NCI-H345 (cell line): Measurements from ENCODE around the gene MGLL.
A peak's percentile ranks its signal among the peaks of the same experiment; 100 is the strongest.
"Not testable (repeated sequence)": the region's sequence is repeated elsewhere in the genome, so short reads cannot be mapped to it uniquely, and the experiment has no call there.

Experiments used
- DNase-seq: peaks from one replicate; lab custom pipeline; 2025; lab: John Stamatoyannopoulos, UW

Gene MGLL

GRCh38 chr3:127673191-127674100 is 148.9 kb downstream of the MGLL start:
- DNase-seq = peak; percentile 40

DNA sequence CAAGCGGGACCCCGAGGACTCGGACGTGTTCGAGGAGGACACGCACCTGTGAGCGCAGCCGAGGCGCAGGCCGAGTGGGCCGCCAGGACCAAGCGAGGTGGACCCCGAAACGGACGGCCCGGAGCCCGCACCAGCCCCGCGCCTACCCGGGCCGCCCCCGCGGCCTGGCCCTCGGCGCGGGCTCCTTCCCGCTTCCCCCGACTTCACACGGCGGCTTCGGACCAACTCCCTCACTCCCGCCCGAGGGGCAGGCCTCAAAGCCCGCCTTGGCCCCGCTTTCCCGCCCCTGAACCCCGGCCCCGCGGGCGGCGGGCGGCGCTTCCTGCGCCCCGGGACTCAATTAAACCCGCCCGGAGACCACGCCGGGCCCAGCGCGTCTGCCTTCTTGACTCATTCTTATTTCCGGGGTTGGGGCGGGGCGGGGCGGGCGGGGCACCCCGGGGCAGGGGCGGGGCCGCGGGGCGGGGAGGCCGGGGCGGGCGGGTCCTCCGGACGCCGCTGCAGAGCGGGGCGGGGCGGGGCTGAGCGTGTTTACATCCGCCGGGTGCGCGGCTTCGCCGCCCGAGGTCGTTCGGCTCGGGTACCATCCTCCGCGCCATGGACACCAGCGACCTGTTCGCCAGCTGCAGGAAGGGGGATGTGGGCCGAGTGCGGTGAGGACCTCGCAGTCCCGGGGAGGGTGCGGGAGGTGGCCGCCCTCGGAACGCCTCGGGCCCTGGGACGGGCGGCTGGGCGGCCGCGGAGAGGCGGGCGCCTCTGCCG is 149.7 kb downstream of the MGLL start, which contains the start of gene ABTB1:
Gene ABTB1, plus strand, starts transcription at position 524 of the 762 bp plus-strand sequence. Its CDS starts 74 bp downstream, at position 598.
- DNase-seq = peak; percentile 72

- DNase-seq = no peak
Observed at GRCh38 chr3:127671523-127672428, 150.5 kb downstream of the MGLL start.

DNA sequence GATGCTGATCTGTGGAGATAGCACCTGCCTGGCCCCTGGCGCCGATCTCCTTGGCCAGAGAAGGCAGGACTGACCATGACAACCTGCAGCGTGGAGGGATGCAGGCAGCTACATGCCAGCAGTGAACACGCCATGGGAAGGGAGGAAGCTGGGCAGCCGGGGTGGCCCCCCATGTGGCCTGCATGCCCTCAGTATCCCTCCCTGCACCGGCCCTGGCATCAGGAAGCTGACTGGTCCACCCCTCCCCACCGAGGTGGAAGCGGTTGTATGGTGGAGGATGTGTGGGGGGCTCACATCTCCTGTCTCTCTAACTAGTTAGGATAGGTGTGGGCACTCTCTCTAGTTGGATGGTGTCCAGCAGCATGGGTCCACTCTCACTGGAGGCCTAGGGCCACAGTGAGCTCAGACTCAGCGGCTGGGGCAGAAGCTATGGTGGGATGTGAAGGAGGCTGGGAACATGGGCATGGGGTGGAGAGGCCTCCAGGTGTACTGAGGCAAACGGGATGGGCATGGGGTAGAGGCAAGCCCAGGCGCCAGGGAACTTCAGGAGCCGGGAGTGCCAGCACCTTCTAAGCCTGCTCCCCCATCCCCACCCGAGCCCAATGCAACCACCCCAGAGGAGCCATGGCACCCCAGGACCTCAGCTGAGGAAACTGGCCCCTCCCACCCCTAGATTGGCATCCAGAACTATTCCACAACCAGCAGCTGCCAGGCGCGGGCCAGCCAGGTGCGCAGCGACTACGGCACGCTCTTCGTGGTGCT is 151.4 kb downstream of the MGLL start:
- no peak for DNase-seq

DNA sequence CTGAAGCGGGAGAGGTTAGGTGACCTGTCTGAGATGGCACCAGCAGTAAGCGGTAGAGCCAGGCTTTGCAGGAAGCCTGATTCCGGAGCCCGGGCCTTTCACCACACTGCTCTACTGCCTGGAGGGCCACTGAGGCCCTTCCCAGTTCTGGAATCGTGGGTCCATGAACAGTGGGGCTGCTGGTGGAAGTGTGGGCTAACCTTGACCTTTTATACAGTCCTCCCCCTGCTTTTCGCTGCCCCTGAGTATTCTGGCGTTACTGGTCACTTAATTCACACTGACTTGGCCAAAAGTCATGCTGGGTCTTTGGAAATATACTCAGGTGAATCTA is 152.1 kb downstream of the MGLL start:
- no peak for DNase-seq

GRCh38 chr3:127669541-127670228 is 152.6 kb downstream of the MGLL start:
- DNase-seq = no peak

- DNase-seq = no peak
Observed at GRCh38 chr3:127668906-127669305, 153.4 kb downstream of the MGLL start.

DNA sequence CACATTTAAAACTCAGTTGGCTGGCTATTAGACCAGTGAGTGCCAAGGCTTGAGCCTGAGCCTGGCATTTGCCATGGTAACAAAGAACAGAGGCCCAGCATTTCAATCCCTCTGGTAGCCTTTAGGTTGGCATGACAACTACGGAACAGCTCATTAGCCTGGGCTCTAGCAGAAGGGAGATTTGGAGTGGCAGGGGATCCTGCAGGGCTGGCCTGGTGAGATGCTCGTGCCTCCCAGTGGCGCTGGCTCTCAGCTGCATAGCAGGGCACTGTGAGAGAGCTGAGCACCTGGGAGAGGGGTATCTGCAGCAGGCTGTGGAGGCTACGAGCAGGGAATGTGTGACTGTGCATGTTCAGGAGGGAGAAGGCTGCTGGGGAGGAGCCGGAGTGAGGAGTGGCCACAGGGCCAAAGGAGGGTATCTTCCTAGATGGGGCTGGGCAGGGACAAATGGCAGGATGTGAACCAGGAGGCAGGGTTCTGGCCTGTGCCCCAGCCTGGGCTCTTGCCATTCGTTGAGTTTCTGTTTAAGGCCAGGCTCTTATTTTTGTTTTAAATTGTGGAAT is 155.1 kb downstream of the MGLL start:
- no peak for DNase-seq

- DNase-seq = no peak
Observed at GRCh38 chr3:127666676-127667075, 155.6 kb downstream of the MGLL start.

DNA sequence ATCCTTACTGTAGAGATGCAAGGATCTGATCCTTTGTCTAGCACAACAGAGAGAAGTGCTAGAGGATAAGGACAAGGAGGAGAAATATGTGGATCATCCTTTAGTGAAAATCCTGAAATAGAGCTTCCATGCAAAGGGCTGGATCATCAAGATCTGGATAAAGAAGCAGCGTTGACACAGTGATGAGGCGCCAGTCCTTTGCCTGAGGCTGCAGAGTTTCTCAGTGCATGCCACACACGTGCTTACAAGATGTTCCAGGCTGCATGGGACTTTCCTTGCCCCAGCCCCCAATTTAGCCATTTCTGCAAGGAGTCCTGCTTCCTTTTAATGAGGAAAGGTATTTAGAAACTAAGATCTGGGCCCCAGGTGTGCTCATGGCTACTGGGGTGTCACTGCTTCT is 156.7 kb downstream of the MGLL start:
- DNase-seq = no peak

DNA sequence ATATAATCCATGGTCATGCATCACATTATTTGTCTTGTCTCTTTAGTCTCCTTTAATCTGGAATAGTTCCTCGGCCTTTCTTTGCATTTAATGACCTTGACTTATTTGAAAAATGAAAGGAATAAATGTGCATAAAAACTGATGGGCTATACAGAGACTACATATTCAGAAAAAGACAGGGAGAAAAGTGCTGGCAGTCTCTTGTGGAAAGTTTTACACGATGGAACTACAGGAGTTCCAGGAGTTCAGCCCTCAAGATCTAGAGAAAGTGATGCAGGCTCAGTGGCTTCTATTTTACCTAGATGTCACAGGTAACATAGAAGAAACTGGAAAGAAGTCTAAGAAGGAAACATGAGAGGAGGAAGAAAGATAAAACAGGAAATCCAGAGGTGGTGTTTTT is 157.2 kb downstream of the MGLL start:
- DNase-seq = no peak

GRCh38 chr3:127663151-127663550 is 159.2 kb downstream of the MGLL start:
- DNase-seq = no peak

DNA sequence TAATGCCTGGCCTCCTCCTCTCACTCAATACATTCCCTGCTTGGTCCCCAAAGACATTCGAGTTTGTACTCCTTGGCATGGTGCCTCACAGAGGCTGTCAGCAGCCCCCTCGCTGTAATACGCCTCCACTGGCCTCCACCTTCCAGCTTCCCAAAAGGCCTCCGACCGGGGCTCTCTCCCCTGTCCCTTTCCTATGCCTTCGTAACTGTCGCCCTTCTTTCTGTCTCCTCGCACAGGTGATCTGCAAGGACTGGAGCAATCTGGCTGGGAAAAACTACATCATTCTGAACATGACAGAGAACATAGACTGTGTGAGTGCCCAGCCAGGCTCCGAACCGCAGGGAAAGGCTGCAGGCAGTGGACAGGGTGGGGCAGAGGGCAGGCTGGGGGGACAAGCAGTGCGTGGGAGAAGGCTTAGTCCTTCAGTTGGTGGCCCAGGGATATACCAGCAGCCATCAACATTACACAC is 160.3 kb downstream of the MGLL start:
- DNase-seq = no peak

DNA sequence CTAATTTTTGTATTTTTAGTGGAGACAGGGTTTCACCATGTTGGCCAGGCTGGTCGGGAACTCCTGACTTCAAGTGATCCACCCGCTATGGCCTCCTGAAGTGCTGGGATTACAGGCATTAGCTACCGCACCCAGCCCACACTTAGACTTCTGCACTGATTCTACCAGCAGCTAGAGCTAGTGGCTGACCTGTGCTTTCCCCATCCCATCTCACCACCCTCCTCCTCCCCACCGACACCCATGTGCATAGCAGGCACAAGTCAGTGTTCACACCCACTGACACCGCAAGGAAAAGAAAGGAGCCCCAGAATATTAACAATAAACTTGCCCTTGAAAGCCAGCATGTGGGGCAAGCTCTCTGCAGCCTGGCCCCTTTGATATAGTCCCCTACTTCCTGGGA is 160.7 kb downstream of the MGLL start:
- no peak for DNase-seq

DNA sequence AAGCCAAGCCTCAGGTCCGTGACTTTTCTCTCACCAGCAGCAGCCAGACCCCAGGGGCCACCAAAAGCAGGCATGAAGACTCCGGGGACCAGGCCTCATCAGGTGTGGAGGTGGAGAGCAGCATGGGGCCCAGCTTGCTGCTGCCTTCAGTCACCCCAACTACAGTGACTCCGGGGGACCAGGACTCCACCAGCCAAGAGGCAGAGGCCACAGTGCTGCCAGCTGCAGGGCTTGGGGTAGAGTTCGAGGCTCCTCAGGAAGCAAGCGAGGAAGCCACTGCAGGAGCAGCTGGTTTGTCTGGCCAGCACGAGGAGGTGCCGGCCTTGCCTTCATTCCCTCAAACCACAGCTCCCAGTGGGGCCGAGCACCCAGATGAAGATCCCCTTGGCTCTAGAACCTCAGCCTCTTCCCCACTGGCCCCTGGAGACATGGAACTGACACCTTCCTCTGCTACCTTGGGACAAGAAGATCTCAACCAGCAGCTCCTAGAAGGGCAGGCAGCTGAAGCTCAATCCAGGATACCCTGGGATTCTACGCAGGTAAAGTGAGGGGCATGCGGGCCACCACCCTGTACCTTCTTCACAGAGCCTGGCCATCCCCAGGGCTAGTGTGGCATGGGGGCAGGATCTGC is 161.6 kb downstream of the MGLL start:
- DNase-seq = no peak

DNA sequence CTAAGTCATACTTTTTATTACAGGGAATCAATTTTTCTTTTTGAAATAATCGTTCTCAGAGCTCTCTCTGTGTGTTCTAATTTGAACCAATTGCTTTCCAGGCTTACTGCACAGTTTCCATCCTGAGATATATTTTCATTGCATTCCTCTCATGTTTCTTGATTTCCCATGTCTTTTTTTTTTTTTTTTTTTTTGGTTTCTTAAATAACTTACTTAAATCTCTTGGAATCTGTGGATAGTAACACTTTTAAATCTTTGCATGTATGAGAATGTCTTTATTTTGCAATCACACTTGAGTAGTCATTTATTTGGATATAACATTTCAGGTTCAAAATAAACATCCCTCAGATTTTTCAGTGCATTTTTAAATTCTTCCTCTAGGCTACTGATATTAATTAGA is 164.1 kb downstream of the MGLL start:
- no peak for DNase-seq

GRCh38 chr3:127656906-127657305 is 165.4 kb downstream of the MGLL start:
- no peak for DNase-seq

DNA sequence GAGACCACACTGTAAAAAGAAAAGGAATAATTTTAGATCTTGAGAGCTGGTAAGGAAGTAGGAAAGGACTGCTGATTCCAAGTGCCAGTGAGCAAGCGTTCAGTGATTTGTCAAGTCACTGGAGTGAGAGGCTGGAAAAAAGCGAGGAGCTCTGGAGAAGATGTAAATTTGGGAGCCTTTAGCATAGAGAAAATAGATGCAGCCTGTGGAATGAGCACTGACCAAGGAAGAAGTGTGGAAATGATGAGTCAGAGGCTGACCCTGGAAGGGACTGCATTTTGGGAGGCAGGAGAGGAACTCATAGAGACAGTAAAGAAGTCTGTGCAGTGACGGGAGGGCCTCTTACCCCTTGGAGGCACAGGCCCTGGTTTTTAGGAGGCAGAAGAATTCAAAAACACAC is 166.7 kb downstream of the MGLL start:
- no peak for DNase-seq

GRCh38 chr3:127654993-127655392 is 167.3 kb downstream of the MGLL start:
- DNase-seq = not testable (repeated sequence)

DNA sequence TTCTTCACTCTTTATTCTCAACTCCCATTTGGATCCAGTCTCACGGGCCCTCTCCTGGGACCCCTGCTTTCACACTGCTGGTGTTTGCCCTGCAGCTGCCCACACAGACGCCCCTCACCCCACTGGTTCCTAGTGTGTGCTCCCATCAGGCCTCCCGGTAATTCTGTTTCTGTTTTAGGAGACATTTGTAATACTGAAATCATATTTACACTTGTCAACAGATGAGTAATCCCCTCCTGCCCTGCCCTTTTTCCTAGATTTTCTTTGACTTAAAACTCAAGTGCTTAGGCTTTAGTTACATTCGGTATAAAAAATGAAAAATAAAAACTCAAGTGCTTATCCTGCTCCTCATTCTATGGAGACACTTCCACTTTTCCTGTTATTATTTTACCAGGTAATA is 167.9 kb downstream of the MGLL start:
- no peak for DNase-seq
